HG02884 (cell line): Measurements from ENCODE around the gene COMMD7.

Source experiments
- ATAC-seq: cut with Tn5 transposase; IDR thresholded peaks from one replicate; pipeline ENCODE4 v1.9.1; 2021; ENCODE audit warnings: mild to moderate bottlenecking, moderate library complexity; ENCODE audit not compliant: unreplicated experiment

Gene COMMD7

DNA sequence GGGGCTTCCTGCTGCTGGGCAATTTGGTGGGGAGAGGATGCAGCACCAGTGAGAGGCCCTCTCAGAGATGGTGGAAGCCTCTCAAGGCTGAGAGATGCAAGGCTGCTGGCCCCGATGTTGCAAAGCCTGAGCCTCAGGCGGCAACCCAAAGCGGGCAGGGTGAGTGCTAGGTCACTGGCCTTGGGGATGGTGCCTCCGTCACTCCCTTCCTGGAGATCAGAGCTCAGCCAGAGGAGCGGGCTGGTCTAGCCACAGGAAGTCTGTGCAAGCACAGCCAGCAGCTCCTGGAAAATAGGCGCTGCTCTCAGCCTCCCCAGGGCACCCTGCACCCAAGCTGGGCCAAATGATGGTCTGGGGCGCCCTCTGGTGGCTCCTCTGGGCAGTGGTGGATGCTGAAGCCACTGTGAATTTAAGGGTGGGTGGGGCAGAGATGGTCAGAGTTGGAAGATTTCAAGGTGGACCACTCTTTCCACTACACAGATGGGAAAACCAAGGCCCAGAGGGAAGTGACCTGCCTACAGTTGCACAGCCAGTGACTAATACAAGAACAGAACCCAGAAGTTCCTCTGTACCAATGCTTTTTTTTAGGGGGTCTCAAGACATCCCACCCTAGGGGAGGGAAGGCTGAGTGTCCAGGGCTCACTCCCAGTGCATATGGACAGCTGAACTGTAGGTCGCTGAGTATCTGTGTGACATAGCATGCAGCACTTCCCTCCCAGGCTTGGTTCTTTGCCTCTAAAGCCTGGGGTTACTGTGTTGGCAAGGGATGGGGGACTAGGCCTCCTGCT lies 90.3 kb downstream of the COMMD7 start:
- ATAC-seq: no peak
